VCaP (cell line): ENCODE measurements around the gene ZCCHC7.

Source experiments
- H3K27ac ChIP-seq: fragments of 450-650 bp; 2 replicates; pipeline ENCODE4 v1.5.1; 2017
- CTCF ChIP-seq: fragments of 450-650 bp; conservative IDR thresholded peaks from 2 replicates; pipeline ENCODE4 v1.5.1; 2017; ENCODE audit warnings: mild to moderate bottlenecking, moderate library complexity

ZCCHC7 gene

GRCh38 chr9:37239224-37239859 is 119.0 kb downstream of the ZCCHC7 start:
- no peak for TF ChIP-seq CTCF
- H3K27ac ChIP-seq = no peak overlapping the region

- no peak for TF ChIP-seq CTCF
- no peak overlapping the region for H3K27ac ChIP-seq
These were observed 119.5 kb downstream of the ZCCHC7 start for GRCh38 chr9:37239921-37240320.

GRCh38 chr9:37241340-37241739 is 121.0 kb downstream of the ZCCHC7 start:
- no peak for TF ChIP-seq CTCF
- no peak overlapping the region for H3K27ac ChIP-seq

GRCh38 chr9:37242089-37242488 is 121.7 kb downstream of the ZCCHC7 start:
- TF ChIP-seq CTCF = no peak
- H3K27ac ChIP-seq = no peak overlapping the region

- no peak for TF ChIP-seq CTCF
- H3K27ac ChIP-seq = no peak overlapping the region
These were observed 123.4 kb downstream of the ZCCHC7 start for GRCh38 chr9:37243588-37244345.

- H3K27ac ChIP-seq = no peak overlapping the region
- no peak for TF ChIP-seq CTCF
These were observed 126.5 kb downstream of the ZCCHC7 start for GRCh38 chr9:37246826-37247225.

GRCh38 chr9:37248651-37249163 is 128.3 kb downstream of the ZCCHC7 start:
- TF ChIP-seq CTCF = no peak
- H3K27ac ChIP-seq = no peak overlapping the region
